Hepatocyte (in vitro differentiated cells): ENCODE data around the gene TEX19. TPM values are rescaled to one million over a fixed set of nuclear protein-coding genes. Genes with fewer than 3 reads are reported as not detected.
A peak's percentile ranks its signal among the peaks of the same experiment; 100 is the strongest.

Source experiments
- DNase-seq: peaks from one replicate; pipeline ENCODE4 v3.0.0-alpha.2; 2016; ENCODE audit warnings: low spot score
- H2AFZ ChIP-seq: fragments of 200-600 bp; sonication (generic); 2 replicates; pipeline ENCODE4 v1.6.0; 2016; ENCODE audit warnings: antibody characterized with exemption, mild to moderate bottlenecking
- H3K27ac ChIP-seq: fragments of 200-600 bp; sonication (generic); 2 replicates; pipeline ENCODE4 v1.5.1; 2016; ENCODE audit warnings: mild to moderate bottlenecking
- H3K27me3 ChIP-seq: fragments of 200-600 bp; sonication (generic); 2 replicates; pipeline ENCODE4 v1.6.1; 2016
- H3K36me3 ChIP-seq: fragments of 200-600 bp; sonication (generic); replicated peaks from 2 replicates; pipeline ENCODE4 v1.5.1; 2016; ENCODE audit warnings: low read depth; ENCODE audit not compliant: insufficient read depth
- H3K4me1 ChIP-seq: fragments of 200-600 bp; sonication (generic); 2 replicates; pipeline ENCODE4 v1.5.1; 2016; ENCODE audit warnings: mild to moderate bottlenecking, moderate library complexity; ENCODE audit not compliant: insufficient read depth
- H3K4me2 ChIP-seq: fragments of 200-600 bp; sonication (generic); 2 replicates; pipeline ENCODE4 v1.6.0; 2016
- H3K4me3 ChIP-seq: fragments of 200-600 bp; sonication (generic); 2 replicates; pipeline ENCODE4 v1.5.1; 2016; ENCODE audit warnings: mild to moderate bottlenecking
- H3K79me2 ChIP-seq: fragments of 200-600 bp; sonication (generic); 2 replicates; pipeline ENCODE4 v1.6.0; 2017; ENCODE audit warnings: mild to moderate bottlenecking
- H3K9me2 ChIP-seq: fragments of 200-600 bp; sonication (generic); replicated peaks from 2 replicates; pipeline ENCODE4 v1.6.0; 2017; ENCODE audit warnings: mild to moderate bottlenecking; ENCODE audit not compliant: insufficient read depth
- H3K9me3 ChIP-seq: fragments of 200-600 bp; sonication (generic); 2 replicates; pipeline ENCODE4 v1.5.1; 2016; ENCODE audit warnings: low read depth, mild to moderate bottlenecking
- H4K20me1 ChIP-seq: fragments of 200-600 bp; sonication (generic); 2 replicates; pipeline ENCODE4 v1.6.0; 2016; ENCODE audit warnings: mild to moderate bottlenecking; ENCODE audit not compliant: insufficient read depth, poor library complexity, severe bottlenecking
- EZH2 ChIP-seq: fragments of 200-600 bp; sonication (generic); IDR thresholded peaks from 2 replicates; pipeline ENCODE4 v1.6.1; 2016; ENCODE audit warnings: antibody characterized with exemption, mild to moderate bottlenecking, borderline replicate concordance
- EZH2phosphoT487 ChIP-seq: fragments of 200-600 bp; sonication (generic); IDR thresholded peaks from one replicate; pipeline ENCODE4 v1.6.1; 2018; ENCODE audit warnings: antibody characterized with exemption, mild to moderate bottlenecking, low read depth, moderate library complexity; ENCODE audit not compliant: unreplicated experiment, severe bottlenecking
- WGBS: methylation state at CpG from one replicate; pipeline ENCODE4 v1.1.6; 2016; ENCODE audit warnings: low lambda C conversion rate; ENCODE audit errors: missing lambda C conversion rate; 5-methylcytosine and 5-hydroxymethylcytosine counted together
- polyA plus RNA-seq: library from polyadenylated mRNA; unstranded; fragments of >200 nt; fragmentation: Nextera tagmentation; extraction: Ambion mirVana; gene quantifications from 2 replicates; pipeline ENCODE4 v1.2.1, GENCODE V29; 2016
- total RNA-seq: library from RNA; depleted of rRNA; stranded (reverse); fragments of >200 nt; gene quantifications from 2 replicates; pipeline ENCODE4 v1.2.3, GENCODE V29; 2014
- TF ChIP-seq, protein P1 (sequence below): fragments of 200-600 bp; sonication (generic); IDR thresholded peaks from 2 replicates; pipeline ENCODE4 v1.5.1; 2016; ENCODE audit warnings: antibody characterized with exemption, mild to moderate bottlenecking; ENCODE audit not compliant: poor library complexity

Gene TEX19
- total and polyA plus RNA-seq, 2 experiments from 2014 or later = not detected

DNA sequence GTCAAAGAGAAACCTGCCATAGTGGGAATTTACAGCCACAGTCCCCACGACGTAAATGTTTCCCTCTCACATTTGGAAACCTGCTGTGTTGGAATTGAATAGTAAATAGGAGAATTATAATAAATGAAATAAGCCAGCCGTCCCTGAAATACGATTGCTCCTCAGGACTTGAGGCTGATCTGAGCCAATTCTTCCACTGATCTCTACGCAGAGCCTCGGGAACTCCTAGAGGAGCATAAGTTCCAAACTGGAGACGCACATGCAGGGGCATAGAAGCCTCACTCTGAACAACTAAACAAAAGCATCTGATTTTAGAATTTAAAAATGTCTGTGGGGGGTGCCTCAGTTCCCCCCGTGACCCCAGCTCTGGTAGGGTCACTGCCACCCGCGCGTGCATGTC is 10.2 kb upstream of the TEX19 start:
- TF ChIP-seq EZH2phosphoT487 (no peak), EZH2 (no peak)
- TF ChIP-seq, protein P1, sequence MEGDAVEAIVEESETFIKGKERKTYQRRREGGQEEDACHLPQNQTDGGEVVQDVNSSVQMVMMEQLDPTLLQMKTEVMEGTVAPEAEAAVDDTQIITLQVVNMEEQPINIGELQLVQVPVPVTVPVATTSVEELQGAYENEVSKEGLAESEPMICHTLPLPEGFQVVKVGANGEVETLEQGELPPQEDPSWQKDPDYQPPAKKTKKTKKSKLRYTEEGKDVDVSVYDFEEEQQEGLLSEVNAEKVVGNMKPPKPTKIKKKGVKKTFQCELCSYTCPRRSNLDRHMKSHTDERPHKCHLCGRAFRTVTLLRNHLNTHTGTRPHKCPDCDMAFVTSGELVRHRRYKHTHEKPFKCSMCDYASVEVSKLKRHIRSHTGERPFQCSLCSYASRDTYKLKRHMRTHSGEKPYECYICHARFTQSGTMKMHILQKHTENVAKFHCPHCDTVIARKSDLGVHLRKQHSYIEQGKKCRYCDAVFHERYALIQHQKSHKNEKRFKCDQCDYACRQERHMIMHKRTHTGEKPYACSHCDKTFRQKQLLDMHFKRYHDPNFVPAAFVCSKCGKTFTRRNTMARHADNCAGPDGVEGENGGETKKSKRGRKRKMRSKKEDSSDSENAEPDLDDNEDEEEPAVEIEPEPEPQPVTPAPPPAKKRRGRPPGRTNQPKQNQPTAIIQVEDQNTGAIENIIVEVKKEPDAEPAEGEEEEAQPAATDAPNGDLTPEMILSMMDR = no peak
- Histone ChIP-seq H3K4me3 (no peak overlapping the region), H3K4me1 (peaks cover 34% of the 10 kb centered on the region), H4K20me1 (no peaks in the 10 kb centered on the region), H3K27ac (peak overlapping the region; percentile 65), H3K9me2 (no peaks in the 10 kb centered on the region), H3K27me3 (no peaks in the 10 kb centered on the region), H3K9me3 (no peaks in the 10 kb centered on the region), H3K36me3 (no peaks in the 10 kb centered on the region), H3K4me2 (peak overlapping the region; percentile 55), H2AFZ (no peak overlapping the region), H3K79me2 (no peaks in the 10 kb centered on the region)
- 57% methylated on average over 11 of the region's 11 CpGs for WGBS
- no peak for DNase-seq

DNA sequence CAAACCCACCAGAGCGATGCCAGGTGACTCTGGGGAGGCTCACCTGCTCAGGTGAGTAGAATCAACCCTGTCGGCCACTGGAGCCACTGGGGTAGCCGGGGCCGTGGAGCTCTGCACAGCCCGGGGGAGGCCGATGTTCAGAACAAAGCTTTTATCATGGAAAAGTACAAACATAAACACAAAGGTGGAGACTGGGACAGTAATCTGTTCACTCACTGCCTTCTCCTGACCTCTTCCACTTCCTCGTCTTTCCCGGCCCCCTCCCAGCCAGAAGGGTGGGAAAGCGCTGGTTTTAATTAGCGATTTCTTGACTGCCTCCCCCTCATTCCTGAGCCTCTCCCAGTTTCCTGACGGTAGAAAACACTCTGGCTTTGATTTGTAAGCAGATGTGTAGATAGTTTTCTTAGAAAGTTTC is 9.8 kb upstream of the TEX19 start:
- H3K9me3 ChIP-seq = no peaks in the 10 kb centered on the region
- 33% methylated on average over 11 of the region's 11 CpGs for WGBS
- H3K4me3 ChIP-seq = no peak overlapping the region
- DNase-seq = no peak
- no peaks in the 10 kb centered on the region for H3K36me3 ChIP-seq
- no peaks in the 10 kb centered on the region for H3K79me2 ChIP-seq
- no peaks in the 10 kb centered on the region for H3K27me3 ChIP-seq
- peak overlapping the region; percentile 55 for H3K4me2 ChIP-seq
- TF ChIP-seq, protein P1 = no peak
- TF ChIP-seq EZH2 = no peak
- no peak for TF ChIP-seq EZH2phosphoT487
- no peaks in the 10 kb centered on the region for H3K9me2 ChIP-seq
- H3K4me1 ChIP-seq = peaks cover 34% of the 10 kb centered on the region
- H4K20me1 ChIP-seq = no peaks in the 10 kb centered on the region
- peak overlapping the region; percentile 65 for H3K27ac ChIP-seq
- H2AFZ ChIP-seq = no peak overlapping the region

DNA sequence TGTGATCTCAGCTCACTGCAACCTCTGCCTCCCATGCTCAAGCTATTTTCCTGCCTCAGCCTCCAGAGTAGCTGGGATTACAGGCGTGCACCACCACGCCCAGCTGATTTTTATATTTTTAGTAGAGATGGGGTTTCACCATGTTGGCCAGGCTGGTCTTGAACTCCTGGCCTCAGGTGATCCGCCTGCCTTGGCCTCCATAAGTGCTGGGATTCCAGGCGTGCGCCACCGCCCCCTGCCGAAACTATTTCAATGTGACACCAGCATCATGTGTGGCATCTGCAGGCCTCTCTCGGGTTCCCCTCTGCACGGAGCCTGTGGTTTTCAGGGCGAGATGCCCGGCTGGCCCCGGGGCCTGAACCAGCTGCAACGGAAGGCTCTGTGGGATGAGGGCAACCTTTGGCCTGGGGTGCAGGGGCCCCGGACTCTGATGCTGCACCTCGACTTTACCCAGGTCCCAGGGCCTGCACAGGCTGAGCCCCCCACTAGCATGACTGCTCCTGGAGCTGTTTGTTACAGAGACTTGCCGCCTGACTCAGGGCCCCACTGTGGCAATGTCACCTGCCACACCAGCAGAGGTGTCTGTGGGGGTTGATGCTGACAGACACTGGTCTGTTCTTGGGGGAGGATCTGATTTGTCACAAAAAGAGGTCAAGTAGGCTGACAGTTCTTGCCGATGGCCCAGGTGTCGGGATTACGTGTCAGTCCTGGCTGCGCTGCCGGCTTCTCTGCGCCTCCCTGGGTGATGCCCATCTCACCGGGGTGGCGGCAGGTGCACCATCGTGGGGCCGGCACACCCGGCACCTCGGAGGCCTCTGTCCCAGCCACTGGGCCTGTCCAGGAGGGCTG is 8.6 kb upstream of the TEX19 start:
- no peak overlapping the region for H3K4me2 ChIP-seq
- no peak overlapping the region for H3K4me3 ChIP-seq
- 91% methylated on average over 27 of the region's 28 CpGs for WGBS
- H3K4me1 ChIP-seq = peaks cover 27% of the 10 kb centered on the region
- no peaks in the 10 kb centered on the region for H3K9me2 ChIP-seq
- H3K9me3 ChIP-seq = no peaks in the 10 kb centered on the region
- no peak for DNase-seq
- no peaks in the 10 kb centered on the region for H3K36me3 ChIP-seq
- TF ChIP-seq, protein P1 = no peak
- TF ChIP-seq EZH2 (no peak), EZH2phosphoT487 (no peak)
- H3K27ac ChIP-seq = peak overlapping the region; percentile 65
- H4K20me1 ChIP-seq = no peaks in the 10 kb centered on the region
- H2AFZ ChIP-seq = no peak overlapping the region
- H3K79me2 ChIP-seq = no peaks in the 10 kb centered on the region
- H3K27me3 ChIP-seq = no peaks in the 10 kb centered on the region
